Stimulated activated CD8-positive, alpha-beta memory T cell treated with anti-CD3 and anti-CD28 coated beads, Interleukin-12 subunit alpha, Interleukin-12 subunit beta, amount 100 ng/mL, for 24 hours (primary cell): ENCODE measurements around the gene CTNNA2.

Experiments used
- DNase-seq: peaks from one replicate; pipeline ENCODE4 v3.0.0-alpha.2; 2020; ENCODE audit errors: extremely low read depth

CTNNA2 gene

GRCh38 chr2:80280598-80280997, 767.7 kb downstream of the CTNNA2 start:
- DNase-seq = no peak

- no peak for DNase-seq
Observed at GRCh38 chr2:80281049-80281448, 768.2 kb downstream of the CTNNA2 start.

GRCh38 chr2:80288576-80288975, 775.7 kb downstream of the CTNNA2 start:
- no peak for DNase-seq

- no peak for DNase-seq
Observed at GRCh38 chr2:80291656-80292055, 778.8 kb downstream of the CTNNA2 start.

GRCh38 chr2:80292474-80292873, 779.6 kb downstream of the CTNNA2 start:
- DNase-seq = no peak

GRCh38 chr2:80293039-80293438, 780.2 kb downstream of the CTNNA2 start:
- DNase-seq = no peak

GRCh38 chr2:80298954-80299353, 786.1 kb downstream of the CTNNA2 start:
- DNase-seq = no peak

GRCh38 chr2:80299661-80300060, 786.8 kb downstream of the CTNNA2 start:
- no peak for DNase-seq

- no peak for DNase-seq
Observed at GRCh38 chr2:80300346-80300745, 787.5 kb downstream of the CTNNA2 start.

- DNase-seq = no peak
Observed at GRCh38 chr2:80300954-80301353, 788.1 kb downstream of the CTNNA2 start.

- no peak for DNase-seq
Observed at GRCh38 chr2:80302001-80302313, 789.1 kb downstream of the CTNNA2 start.

GRCh38 chr2:80302314-80303005, 789.6 kb downstream of the CTNNA2 start:
- no peak for DNase-seq

- DNase-seq = no peak
Observed at GRCh38 chr2:80303006-80303908, 790.4 kb downstream of the CTNNA2 start.

- DNase-seq = no peak
Observed at GRCh38 chr2:80303909-80304837, 791.3 kb downstream of the CTNNA2 start, which contains the start of gene LRRTM1. LRRTM1 (minus strand) TSS chr2:80304752; CDS start chr2:80303819, 933 bp downstream.

GRCh38 chr2:80311304-80311703, 798.5 kb downstream of the CTNNA2 start:
- no peak for DNase-seq

GRCh38 chr2:80312282-80312839, 799.5 kb downstream of the CTNNA2 start:
- DNase-seq = no peak

GRCh38 chr2:80322311-80322920, 809.6 kb downstream of the CTNNA2 start:
- no peak for DNase-seq

- DNase-seq = no peak
Observed at GRCh38 chr2:80322958-80323357, 810.1 kb downstream of the CTNNA2 start.

GRCh38 chr2:80323610-80324009, 810.8 kb downstream of the CTNNA2 start:
- DNase-seq = no peak

GRCh38 chr2:80324525-80324924, 811.7 kb downstream of the CTNNA2 start:
- DNase-seq = no peak

GRCh38 chr2:80326214-80326613, 813.4 kb downstream of the CTNNA2 start:
- DNase-seq = no peak
